AG10803 (cell line): ENCODE measurements around the gene C1orf141.

Experiments used
- DNase-seq: peaks from one replicate; pipeline ENCODE4 v3.0.0; 2010; ENCODE audit warnings: low read depth
- H3K4me3 ChIP-seq: 2 replicates; pipeline ENCODE4 v1.5.1; 2011; ENCODE audit warnings: mild to moderate bottlenecking, low read length, control low read depth
- CTCF ChIP-seq: conservative IDR thresholded peaks from 2 replicates; pipeline ENCODE4 v1.5.1; 2011; ENCODE audit warnings: mild to moderate bottlenecking, low read length, control low read depth, inconsistent platforms

C1orf141 gene

GRCh38 chr1:67053535-67053784 is 81.3 kb downstream of the C1orf141 start:
- peak; percentile 54 for DNase-seq
- TF ChIP-seq CTCF, result no peak
- peak overlapping the region; percentile 83 for H3K4me3 ChIP-seq

GRCh38 chr1:67052741-67053534 is 81.8 kb downstream of the C1orf141 start:
- peak; percentile 39 for DNase-seq
- no peak for TF ChIP-seq CTCF
- peak overlapping the region; percentile 83 for H3K4me3 ChIP-seq

GRCh38 chr1:67051196-67051595 is 83.6 kb downstream of the C1orf141 start:
- DNase-seq, result no peak
- peak overlapping the region; percentile 16; the same call in 1 of the 2 replicates for H3K4me3 ChIP-seq
- TF ChIP-seq CTCF, result no peak

DNA sequence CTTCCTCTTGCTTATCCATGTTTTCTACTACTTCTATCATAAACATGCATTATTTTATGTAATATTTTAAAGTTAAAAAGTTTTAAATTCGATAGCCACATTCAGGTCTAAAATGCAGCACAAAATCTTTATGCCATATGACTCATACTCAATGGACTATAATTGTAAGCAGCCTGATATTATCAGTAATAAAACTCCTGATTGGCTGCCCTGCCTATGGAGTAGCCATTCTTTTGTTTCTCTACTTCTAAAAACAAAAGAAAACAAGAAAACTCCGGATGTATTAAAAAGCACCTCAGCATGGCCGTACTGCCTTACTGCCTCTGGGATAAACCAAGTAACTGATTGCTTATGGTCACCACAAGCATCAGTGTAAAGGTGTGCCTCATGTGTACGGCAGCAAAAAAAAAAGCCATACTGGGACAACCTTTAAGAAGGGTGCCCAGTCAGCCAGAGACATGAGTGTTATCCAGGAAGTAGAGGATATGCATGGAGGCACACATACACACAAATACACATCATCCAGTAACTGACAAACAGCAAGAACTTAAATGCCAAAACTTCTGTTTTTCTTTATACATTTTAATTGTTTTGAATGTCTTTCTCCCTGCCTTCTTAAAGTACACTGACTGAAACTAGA is 90.0 kb downstream of the C1orf141 start:
- no peak for TF ChIP-seq CTCF
- DNase-seq, result no peak
- H3K4me3 ChIP-seq, result no peak overlapping the region

GRCh38 chr1:67043366-67043765 is 91.4 kb downstream of the C1orf141 start:
- H3K4me3 ChIP-seq, result no peak overlapping the region
- no peak for DNase-seq
- TF ChIP-seq CTCF, result no peak
